NOMO-1 treated with dmso at 0.1 percent for 144 hours (cell line): ENCODE results near the gene GATAD2A.
"Not testable (repeated sequence)": the region's sequence is repeated elsewhere in the genome, so short reads cannot be mapped to it uniquely, and the experiment has no call there.

ENCODE experiments used
- DNase-seq: peaks from one replicate; lab custom pipeline; 2025; ENCODE audit not compliant: unreplicated experiment; lab: John Stamatoyannopoulos, UW

Gene GATAD2A

GRCh38 chr19:19463348-19464117, 58.1 kb downstream of the GATAD2A start:
- DNase-seq: no peak

GRCh38 chr19:19464339-19465098, 59.0 kb downstream of the GATAD2A start:
- DNase-seq: no peak

- DNase-seq: no peak
Measured at GRCh38 chr19:19465436-19466070, 60.1 kb downstream of the GATAD2A start.

- no peak for DNase-seq
Measured at GRCh38 chr19:19466201-19466600, 60.7 kb downstream of the GATAD2A start.

DNA sequence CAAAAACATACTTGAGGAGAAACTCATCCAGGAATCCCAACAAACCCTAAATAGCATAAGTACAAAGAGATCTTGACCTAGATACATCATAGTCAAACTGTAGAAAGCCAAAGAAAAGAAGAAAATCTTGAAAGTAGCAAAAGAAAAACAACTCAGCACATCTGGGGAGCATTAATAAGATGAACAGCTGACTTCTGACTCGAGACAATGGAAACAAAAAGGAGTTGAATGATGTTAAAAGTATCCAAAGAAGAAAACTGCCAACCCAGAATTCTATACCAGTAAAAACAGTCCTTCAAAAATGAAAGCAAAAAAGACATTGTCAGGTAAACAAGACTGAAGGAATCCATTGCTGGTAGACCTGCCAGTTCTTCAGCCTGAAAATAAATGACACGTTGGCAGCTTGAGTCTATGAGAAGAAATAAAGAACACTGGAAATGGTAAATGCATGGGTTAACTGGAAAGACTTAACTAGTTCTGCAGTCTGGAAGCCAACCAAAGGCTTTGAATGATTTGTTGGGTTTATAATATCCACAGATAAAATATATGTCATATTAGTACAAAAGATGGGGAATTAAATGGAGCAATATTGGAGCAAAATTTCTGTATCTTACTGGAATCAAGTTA, 63.1 kb downstream of the GATAD2A start:
- no peak for DNase-seq

DNA sequence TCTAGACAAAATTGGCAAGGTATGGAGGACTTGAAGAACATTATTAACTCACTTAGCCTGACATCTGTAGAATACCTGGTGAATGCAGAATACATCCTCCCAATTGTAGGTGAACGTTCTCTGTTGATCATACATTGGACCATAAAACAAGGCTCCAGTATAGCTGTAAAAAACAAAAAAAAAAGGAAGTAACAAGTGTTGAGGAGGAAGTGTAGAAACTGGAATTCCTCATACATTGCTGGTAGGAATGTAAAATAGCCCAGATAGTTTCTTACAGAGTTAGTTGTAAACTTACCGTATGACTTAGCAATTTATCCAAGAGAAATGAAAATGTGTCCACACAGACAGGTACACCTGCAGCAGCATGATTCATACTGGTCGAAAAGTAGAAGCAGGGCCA, 65.1 kb downstream of the GATAD2A start:
- no peak for DNase-seq

GRCh38 chr19:19471682-19472081, 66.2 kb downstream of the GATAD2A start:
- no peak for DNase-seq

- DNase-seq: not testable (repeated sequence)
Measured at GRCh38 chr19:19472106-19472505, 66.6 kb downstream of the GATAD2A start.

DNA sequence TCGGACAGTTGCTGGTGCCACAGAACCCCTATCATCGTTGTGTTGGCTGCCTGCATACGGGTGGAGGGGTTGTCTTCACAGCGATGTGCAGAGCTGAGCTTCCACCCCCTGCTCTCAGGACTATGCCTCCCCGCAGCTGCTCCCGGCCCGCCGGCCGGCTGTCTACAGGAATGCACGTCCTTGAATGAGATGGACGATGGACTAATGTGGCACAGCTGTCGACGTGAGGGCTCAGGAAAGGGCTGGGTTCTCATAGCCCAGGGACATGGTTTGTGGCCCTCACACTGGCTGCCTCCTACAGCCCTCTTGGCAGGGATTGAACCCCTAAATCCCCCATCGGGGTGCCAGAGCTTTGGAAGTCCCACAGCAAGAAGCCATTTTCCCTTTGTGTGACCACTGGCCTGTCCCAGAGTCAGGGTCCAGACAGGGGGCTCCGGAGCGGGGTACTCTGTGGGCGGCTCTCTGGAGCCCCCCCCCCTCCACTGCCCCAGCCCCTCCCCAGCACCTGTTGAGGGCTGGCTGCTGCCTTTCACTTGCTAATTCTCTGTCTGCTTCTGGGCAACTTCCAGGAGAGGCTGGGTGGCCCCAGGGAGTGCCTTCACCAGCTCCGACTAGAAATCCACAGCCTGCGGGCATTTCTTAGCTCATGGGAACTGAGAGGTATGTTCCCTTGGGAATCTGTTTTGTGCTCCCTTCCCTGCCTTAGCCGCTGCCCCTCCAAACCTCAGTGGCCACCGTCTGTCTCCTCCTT, 69.7 kb downstream of the GATAD2A start:
- DNase-seq: no peak

GRCh38 chr19:19475849-19476828, 70.7 kb downstream of the GATAD2A start:
- DNase-seq: no peak

DNA sequence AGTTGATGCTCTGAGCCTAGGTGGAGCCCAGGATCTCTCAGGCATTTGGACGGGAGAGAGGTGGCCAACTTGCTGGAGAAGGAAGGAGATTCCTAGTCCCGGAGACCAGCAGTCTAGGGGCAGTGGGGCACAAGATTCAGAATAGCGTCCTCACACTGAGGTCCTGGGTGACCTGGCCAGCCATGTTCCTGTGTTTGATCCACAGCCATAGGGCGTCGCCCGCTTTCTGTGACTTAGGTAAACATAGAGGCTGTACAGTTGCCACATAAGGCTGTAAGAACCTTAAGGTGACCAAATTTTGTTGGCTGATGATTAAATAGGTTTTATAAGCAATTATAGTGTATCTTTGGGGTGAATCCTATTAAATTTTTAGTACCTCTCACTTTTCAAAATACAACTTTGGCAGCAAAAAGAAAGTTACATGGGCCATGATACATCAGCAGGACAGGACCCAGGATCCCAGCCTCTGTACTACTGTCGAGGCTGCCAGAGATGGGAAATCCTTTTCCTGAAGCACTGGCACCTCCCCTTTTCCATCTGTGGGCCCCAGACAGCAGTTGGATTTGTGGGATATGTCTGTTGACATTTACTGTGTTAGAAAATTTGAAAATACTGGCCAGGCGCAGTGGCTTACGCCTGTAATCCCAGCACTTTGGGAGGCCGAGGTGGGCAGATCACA, 72.4 kb downstream of the GATAD2A start:
- DNase-seq: no peak

DNA sequence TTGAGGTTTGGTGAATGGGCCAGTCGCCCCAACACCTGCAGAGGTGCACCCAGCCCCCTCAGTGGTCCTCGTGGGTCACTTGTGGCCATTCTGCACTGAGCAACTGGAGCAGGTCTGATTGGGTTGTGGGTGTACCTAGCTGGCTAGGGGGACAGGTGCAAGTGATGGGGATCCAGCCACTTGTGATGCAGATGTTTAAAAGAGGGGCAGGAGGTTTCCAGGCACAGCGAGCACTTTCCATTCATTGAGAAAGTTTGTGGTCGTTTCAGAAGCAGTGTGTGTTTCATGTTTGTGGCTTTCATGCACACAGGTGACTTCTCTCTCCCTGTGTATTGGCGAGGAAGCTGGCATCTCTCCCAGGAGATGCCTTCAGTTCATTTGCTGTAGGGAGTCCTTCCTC, 75.2 kb downstream of the GATAD2A start:
- no peak for DNase-seq

DNA sequence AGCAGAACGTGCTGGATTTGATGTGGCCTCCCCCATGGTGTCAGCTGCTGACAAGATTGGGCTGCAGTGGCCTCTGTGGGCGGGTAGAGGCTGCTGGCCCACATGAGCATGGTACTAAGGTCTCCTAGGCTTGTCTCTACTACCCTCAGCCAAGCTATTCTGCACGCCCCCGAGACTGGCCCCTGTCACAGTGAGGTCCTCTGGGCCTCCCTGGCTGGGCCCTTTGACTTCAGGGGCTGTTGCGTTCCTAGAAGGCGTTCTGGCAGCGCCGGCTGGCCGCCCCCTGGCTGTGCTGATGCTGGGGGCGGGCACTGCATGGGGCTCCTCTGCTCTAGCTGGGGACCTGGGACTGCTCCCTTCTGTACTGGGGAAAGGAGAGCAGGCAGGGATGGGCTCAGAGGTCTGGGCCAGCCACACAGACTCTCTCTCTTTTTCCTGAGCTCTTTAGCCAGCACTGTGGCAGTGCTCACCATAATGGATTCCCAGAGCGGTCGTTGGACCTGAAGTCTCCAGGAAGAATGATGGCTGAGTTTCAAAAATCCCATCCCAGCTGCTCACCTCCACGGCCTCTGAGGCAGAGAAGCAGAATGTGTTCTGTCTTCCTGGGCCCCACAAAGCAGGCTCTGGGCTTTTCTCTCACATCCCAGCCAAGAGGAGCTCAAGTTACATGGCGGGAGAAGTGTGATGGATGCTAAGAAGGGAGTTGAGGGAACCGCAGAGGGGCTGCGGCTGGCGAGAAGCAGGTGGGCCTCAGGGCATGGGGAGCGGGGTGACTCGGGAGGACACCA, 77.5 kb downstream of the GATAD2A start:
- DNase-seq: no peak

DNA sequence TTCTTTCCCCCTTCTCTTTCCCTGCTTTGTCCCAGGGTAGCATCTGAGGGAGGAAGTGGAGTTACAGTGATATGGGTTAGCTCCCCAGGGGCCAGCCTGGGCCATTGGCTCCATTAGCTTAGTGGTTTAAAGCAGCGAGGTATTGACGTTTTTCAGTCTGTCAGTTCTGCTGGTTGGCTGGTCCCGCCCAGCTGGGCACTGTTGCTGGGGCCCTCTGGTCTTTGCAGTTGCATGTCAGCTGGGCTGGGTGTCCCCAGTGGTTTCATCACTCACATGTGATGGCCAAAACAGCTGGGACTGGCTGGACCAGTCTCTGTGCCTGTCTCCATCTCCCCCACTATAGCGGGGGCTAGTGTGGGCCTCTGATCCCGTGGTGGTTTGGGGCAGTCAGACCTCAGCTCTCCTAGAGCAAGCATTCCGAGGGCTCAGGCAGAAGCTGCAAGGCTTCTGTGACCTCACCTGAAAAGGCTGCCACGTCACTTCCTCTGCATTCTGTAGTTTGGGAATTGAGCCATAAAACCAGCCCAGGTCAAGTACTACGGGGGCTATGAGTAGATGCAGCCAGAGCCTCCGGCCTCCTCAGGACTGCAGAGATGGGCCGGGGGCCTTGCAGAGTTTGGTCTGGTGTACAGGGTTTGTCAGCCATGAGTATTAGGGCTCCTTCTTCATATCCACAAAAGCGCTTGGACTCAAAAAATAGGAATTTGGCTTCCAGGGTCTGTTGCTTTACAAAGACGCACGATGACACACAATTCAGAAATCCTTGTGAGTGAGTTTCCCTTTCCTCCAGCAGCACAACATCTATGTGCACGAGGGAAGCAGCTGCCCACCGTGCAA, 79.9 kb downstream of the GATAD2A start:
- no peak for DNase-seq

DNA sequence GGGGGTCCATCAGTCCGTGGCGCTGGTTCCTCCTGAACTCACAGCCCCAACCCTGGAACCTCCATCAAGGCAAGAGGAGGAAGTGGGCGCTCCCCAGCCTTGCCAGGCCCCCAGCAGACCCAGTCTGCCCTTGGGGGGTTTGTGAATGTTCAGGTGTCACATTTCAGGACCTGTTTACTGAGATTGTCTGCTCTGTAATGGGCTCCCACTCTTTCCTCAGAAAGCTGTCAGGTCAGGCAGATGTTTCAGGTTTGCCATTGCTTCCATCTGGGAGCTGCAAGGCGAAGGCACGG, 80.5 kb downstream of the GATAD2A start:
- no peak for DNase-seq

DNA sequence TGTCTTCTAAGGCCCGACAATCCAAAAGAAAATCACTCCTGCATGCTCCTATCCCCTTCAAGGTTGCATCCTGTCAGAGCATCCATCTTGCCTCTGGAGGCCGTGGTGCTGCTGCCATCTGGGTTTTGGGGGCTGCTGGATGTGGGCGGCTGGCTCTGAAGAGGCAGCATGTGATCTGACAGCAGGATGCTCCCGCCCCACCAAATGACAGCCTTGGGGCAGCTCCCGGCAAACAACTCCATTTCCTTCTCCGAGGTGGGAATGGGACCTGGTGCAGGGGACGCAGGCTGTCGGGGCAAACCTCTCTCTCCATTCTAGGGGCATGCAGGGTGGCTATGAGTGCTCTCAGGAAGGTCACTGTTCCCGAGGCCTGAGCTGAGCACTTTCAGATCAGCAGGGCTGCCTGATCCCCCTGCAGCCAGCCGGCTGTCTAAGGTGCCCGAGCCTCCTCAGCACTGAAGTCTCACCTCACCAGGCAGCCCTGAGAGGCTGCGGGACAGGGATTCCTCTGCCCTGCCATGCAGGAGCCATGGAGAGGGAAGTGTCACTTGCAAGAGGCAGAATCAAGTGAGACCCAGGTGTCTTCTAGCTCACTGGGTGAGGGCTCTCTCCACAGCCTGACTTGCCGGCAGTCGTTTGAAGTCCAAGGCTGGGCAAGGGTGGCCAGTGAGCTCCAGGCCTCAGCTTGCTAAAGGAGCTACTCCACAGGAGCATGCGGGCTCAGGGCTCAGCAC, 81.0 kb downstream of the GATAD2A start:
- DNase-seq: no peak
